ENCODE results near the gene WLS. TPM values are rescaled to one million over a fixed set of nuclear protein-coding genes. Genes with fewer than 3 reads are reported as not detected.
"Not testable (repeated sequence)": the region's sequence is repeated elsewhere in the genome, so short reads cannot be mapped to it uniquely, and the experiment has no call there.

WLS gene
- not detected for polyA plus RNA-seq

GRCh38 chr1:68232289-68233148 is at the start of gene WLS:
Gene WLS, minus strand, starts transcription at chr1:68232523. Its CDS starts 224 bp downstream, at chr1:68232299.
- Mint-ChIP-seq H3K27ac (no peak within 1 kb of the TSS), H3K4me3 (peak within 1 kb of the TSS in 3 of 5 donors; percentile 13 to 33 (median 27)), H3K36me3 (peaks cover 0 to 3% (median 0%) of the 10 kb centered on the region in 3 donors), H3K4me1 (no peaks in the 10 kb centered on the region), H3K9me3 (peaks cover 0 to 16% (median 6%) of the 10 kb centered on the region in 6 donors), H3K27me3 (ENCODE audit: low read depth in 3 of 3) (peaks cover 7 to 19% (median 18%) of the 10 kb centered on the region in 3 donors)
- no peak for DNase-seq

- H3K4me3 Mint-ChIP-seq: no peak overlapping the region
- H3K27me3 Mint-ChIP-seq (ENCODE audit: low read depth in 3 of 3): peaks cover 0 to 5% (median 0%) of the 10 kb centered on the region in 3 donors
- no peak overlapping the region for H3K27ac Mint-ChIP-seq
- no peaks in the 10 kb centered on the region for H3K36me3 Mint-ChIP-seq
- H3K9me3 Mint-ChIP-seq: peaks cover 0 to 2% (median under 1%) of the 10 kb centered on the region in 6 donors
- no peaks in the 10 kb centered on the region for H3K4me1 Mint-ChIP-seq
- no peak for DNase-seq
Measured at GRCh38 chr1:68280286-68280685, 48.0 kb upstream of the WLS start.

GRCh38 chr1:68279846-68280245 is 47.5 kb upstream of the WLS start:
- peaks cover 0 to 5% (median 0%) of the 10 kb centered on the region in 3 donors for H3K27me3 Mint-ChIP-seq (ENCODE audit: low read depth in 3 of 3)
- peaks cover 0 to 2% (median 0%) of the 10 kb centered on the region in 6 donors for H3K9me3 Mint-ChIP-seq
- no peak overlapping the region for H3K27ac Mint-ChIP-seq
- DNase-seq: no peak
- H3K4me3 Mint-ChIP-seq: no peak overlapping the region
- H3K36me3 Mint-ChIP-seq: no peaks in the 10 kb centered on the region
- no peaks in the 10 kb centered on the region for H3K4me1 Mint-ChIP-seq

GRCh38 chr1:68278221-68278620 is 45.9 kb upstream of the WLS start:
- H3K4me3 Mint-ChIP-seq: no peak overlapping the region
- peaks cover 0 to 5% (median 0%) of the 10 kb centered on the region in 3 donors for H3K27me3 Mint-ChIP-seq (ENCODE audit: low read depth in 3 of 3)
- H3K36me3 Mint-ChIP-seq: no peaks in the 10 kb centered on the region
- no peaks in the 10 kb centered on the region for H3K4me1 Mint-ChIP-seq
- peaks cover 0 to 5% (median 0%) of the 10 kb centered on the region in 6 donors for H3K9me3 Mint-ChIP-seq
- H3K27ac Mint-ChIP-seq: no peak overlapping the region
- DNase-seq: no peak

GRCh38 chr1:68276448-68276847 is 44.1 kb upstream of the WLS start:
- no peaks in the 10 kb centered on the region for H3K36me3 Mint-ChIP-seq
- peaks cover 0 to 5% (median 0%) of the 10 kb centered on the region in 3 donors for H3K27me3 Mint-ChIP-seq (ENCODE audit: low read depth in 3 of 3)
- H3K27ac Mint-ChIP-seq: no peak overlapping the region
- DNase-seq: no peak
- no peaks in the 10 kb centered on the region for H3K4me1 Mint-ChIP-seq
- no peak overlapping the region for H3K4me3 Mint-ChIP-seq
- H3K9me3 Mint-ChIP-seq: peaks cover 0 to 5% (median 2%) of the 10 kb centered on the region in 6 donors

- DNase-seq: no peak
- H3K27ac Mint-ChIP-seq: no peak overlapping the region
- no peaks in the 10 kb centered on the region for H3K36me3 Mint-ChIP-seq
- H3K9me3 Mint-ChIP-seq: peaks cover 0 to 5% (median 3%) of the 10 kb centered on the region in 6 donors
- H3K4me1 Mint-ChIP-seq: no peaks in the 10 kb centered on the region
- no peak overlapping the region for H3K4me3 Mint-ChIP-seq
- peaks cover 0 to 5% (median 1%) of the 10 kb centered on the region in 3 donors for H3K27me3 Mint-ChIP-seq (ENCODE audit: low read depth in 3 of 3)
Measured at GRCh38 chr1:68273530-68273929, 41.2 kb upstream of the WLS start.

- H3K27me3 Mint-ChIP-seq (ENCODE audit: low read depth in 3 of 3): peaks cover 0 to 3% (median 1%) of the 10 kb centered on the region in 3 donors
- peaks cover 0 to 5% (median 3%) of the 10 kb centered on the region in 6 donors for H3K9me3 Mint-ChIP-seq
- DNase-seq: no peak
- H3K4me3 Mint-ChIP-seq: no peak overlapping the region
- no peak overlapping the region for H3K27ac Mint-ChIP-seq
- H3K36me3 Mint-ChIP-seq: no peaks in the 10 kb centered on the region
- no peaks in the 10 kb centered on the region for H3K4me1 Mint-ChIP-seq
Measured at GRCh38 chr1:68271596-68271995, 39.3 kb upstream of the WLS start.

GRCh38 chr1:68270951-68271350 is 38.6 kb upstream of the WLS start:
- H3K4me3 Mint-ChIP-seq: no peak overlapping the region
- H3K36me3 Mint-ChIP-seq: no peaks in the 10 kb centered on the region
- DNase-seq: no peak
- peaks cover 0 to 1% (median 0%) of the 10 kb centered on the region in 3 donors for H3K27me3 Mint-ChIP-seq (ENCODE audit: low read depth in 3 of 3)
- no peaks in the 10 kb centered on the region for H3K4me1 Mint-ChIP-seq
- H3K27ac Mint-ChIP-seq: no peak overlapping the region
- peaks cover 0 to 5% (median 3%) of the 10 kb centered on the region in 6 donors for H3K9me3 Mint-ChIP-seq

- Mint-ChIP-seq H3K27me3 (ENCODE audit: low read depth in 3 of 3) (peaks cover 0 to 1% (median 0%) of the 10 kb centered on the region in 3 donors), H3K4me1 (no peaks in the 10 kb centered on the region), H3K4me3 (no peak overlapping the region), H3K9me3 (peaks cover 0 to 5% (median 4%) of the 10 kb centered on the region in 6 donors), H3K36me3 (no peaks in the 10 kb centered on the region), H3K27ac (no peak overlapping the region)
- DNase-seq: no peak
Measured at GRCh38 chr1:68269637-68270430, 37.5 kb upstream of the WLS start.

- Mint-ChIP-seq H3K27ac (no peak overlapping the region), H3K9me3 (peaks cover 0 to 5% (median 2%) of the 10 kb centered on the region in 6 donors), H3K27me3 (ENCODE audit: low read depth in 3 of 3) (peaks cover 0 to 1% (median 0%) of the 10 kb centered on the region in 3 donors), H3K4me1 (no peaks in the 10 kb centered on the region), H3K4me3 (no peak overlapping the region), H3K36me3 (no peaks in the 10 kb centered on the region)
- no peak for DNase-seq
Measured at GRCh38 chr1:68268896-68269483, 36.7 kb upstream of the WLS start.

- H3K27me3 Mint-ChIP-seq (ENCODE audit: low read depth in 3 of 3); H3K4me1 Mint-ChIP-seq; H3K27ac Mint-ChIP-seq; H3K36me3 Mint-ChIP-seq; H3K4me3 Mint-ChIP-seq; DNase-seq; H3K9me3 Mint-ChIP-seq: not testable (repeated sequence)
Measured at GRCh38 chr1:68256824-68257223, 24.5 kb upstream of the WLS start.

GRCh38 chr1:68255301-68255700 is 23.0 kb upstream of the WLS start:
- peaks cover 1 to 14% (median 7%) of the 10 kb centered on the region in 6 donors for H3K9me3 Mint-ChIP-seq
- no peaks in the 10 kb centered on the region for H3K36me3 Mint-ChIP-seq
- no peak overlapping the region for H3K27ac Mint-ChIP-seq
- DNase-seq: no peak
- H3K4me1 Mint-ChIP-seq: no peaks in the 10 kb centered on the region
- no peak overlapping the region for H3K4me3 Mint-ChIP-seq
- peaks cover 2 to 5% (median 2%) of the 10 kb centered on the region in 3 donors for H3K27me3 Mint-ChIP-seq (ENCODE audit: low read depth in 3 of 3)

GRCh38 chr1:68254667-68255226 is 22.4 kb upstream of the WLS start:
- Mint-ChIP-seq H3K27me3 (ENCODE audit: low read depth in 3 of 3) (peaks cover 2 to 5% (median 2%) of the 10 kb centered on the region in 3 donors), H3K4me1 (no peaks in the 10 kb centered on the region), H3K27ac (no peak overlapping the region), H3K9me3 (peaks cover 2 to 17% (median 9%) of the 10 kb centered on the region in 6 donors), H3K36me3 (no peaks in the 10 kb centered on the region), H3K4me3 (no peak overlapping the region)
- DNase-seq: no peak
